ENCODE results near the gene CREB3.

The CREB3 gene

DNA sequence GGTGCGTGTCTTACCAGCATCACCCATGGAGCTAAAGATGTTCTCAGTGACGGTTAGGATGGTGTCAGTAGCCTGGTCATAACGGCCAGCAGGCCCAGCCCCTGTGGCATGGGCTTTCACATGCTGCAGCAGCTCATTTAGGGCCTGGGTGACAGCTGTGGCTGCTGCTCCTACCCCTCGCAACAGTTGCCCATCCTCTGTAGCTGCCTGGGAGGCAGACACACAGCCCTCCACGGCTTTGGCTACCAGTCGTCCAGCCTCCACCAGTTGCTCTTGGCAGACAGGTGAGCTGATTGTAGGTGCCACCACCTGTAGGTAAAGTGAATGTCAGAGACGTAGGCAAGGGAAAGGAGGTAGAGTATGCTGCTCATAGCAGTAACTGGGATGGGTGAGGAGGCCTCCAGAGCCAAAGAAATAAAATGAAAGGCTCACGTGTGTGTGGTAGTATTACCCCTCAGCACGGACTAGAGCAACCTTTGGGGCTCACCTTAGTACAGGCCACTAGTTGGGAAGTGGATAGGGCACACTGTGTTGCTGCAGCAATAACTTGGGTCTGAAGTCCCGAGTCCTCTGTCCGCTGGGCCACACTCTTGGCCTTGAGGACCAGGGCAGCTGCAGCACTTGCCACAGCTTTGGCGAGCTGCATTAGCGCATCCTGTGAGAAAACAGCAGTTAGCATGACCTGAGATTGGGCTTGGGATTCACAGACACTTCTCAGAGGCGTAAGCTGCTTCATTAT is 15.2 kb upstream of the CREB3 start:
- H3K4me3 ChIP-seq (ENCODE audit: low read depth, low read length), result no peak overlapping the region
- TF ChIP-seq CTCF (IDR thresholded peaks at IDR 0.05; ENCODE audit: low read depth, low read length), result no peak

- no peak overlapping the region for H3K4me3 ChIP-seq (ENCODE audit: low read depth, low read length)
- no peak for TF ChIP-seq CTCF (IDR thresholded peaks at IDR 0.05; ENCODE audit: low read depth, low read length)
These were observed 13.6 kb upstream of the CREB3 start for GRCh38 chr9:35718721-35719511.

DNA sequence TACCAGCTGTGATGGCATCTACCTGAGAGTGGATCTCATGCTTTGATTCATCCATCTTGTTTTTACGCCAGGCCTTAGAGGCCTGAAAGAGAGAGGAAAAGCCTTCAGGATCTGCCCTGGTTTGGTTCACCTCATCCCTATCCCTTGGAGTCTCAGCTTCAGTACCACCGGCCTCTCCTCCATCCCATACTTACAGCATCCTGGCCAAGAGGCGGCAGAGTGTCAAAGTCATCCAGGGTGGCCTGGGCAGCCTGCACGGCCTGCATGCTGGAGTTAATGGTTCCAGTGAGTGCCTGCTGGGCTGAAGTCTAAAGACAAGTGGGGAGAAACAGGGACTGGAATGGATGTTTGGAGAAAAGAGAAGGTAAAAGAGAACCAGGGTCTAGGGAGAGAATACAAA is 12.9 kb upstream of the CREB3 start:
- no peak overlapping the region for H3K4me3 ChIP-seq (ENCODE audit: low read depth, low read length)
- no peak for TF ChIP-seq CTCF (IDR thresholded peaks at IDR 0.05; ENCODE audit: low read depth, low read length)

DNA sequence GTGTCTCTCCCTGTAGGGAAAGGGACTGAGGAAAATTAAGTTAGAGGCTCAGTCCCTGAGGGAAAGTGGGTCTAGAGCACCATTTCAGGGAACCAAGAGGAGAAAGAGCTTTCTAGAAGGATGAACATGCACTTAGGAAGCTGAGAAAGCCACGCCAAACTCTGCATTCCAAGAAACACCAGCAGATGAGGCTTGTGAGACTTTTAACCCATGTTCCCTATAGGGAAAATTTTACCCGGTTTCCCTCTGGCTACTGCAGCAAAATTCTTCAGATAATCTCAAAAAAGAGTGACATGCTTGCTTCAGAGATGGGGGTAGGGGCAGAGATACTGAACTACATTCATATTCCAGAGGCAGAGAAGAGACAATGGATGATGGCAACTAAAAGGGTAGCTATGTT is 9.0 kb upstream of the CREB3 start:
- TF ChIP-seq CTCF (IDR thresholded peaks at IDR 0.05; ENCODE audit: low read depth, low read length), result no peak
- H3K4me3 ChIP-seq (ENCODE audit: low read depth, low read length), result no peak overlapping the region

- TF ChIP-seq CTCF (IDR thresholded peaks at IDR 0.05; ENCODE audit: low read depth, low read length), result no peak
- no peak overlapping the region for H3K4me3 ChIP-seq (ENCODE audit: low read depth, low read length)
These were observed 8.6 kb upstream of the CREB3 start for GRCh38 chr9:35723908-35724307.

- no peak overlapping the region for H3K4me3 ChIP-seq (ENCODE audit: low read depth, low read length)
- TF ChIP-seq CTCF (IDR thresholded peaks at IDR 0.05; ENCODE audit: low read depth, low read length), result no peak
These were observed 7.1 kb upstream of the CREB3 start for GRCh38 chr9:35725362-35725761.

- peak overlapping the region; percentile 86 for H3K4me3 ChIP-seq (ENCODE audit: low read depth, low read length)
These were observed 5.5 kb upstream of the CREB3 start for GRCh38 chr9:35726931-35727330.

More at GRCh38 chr9:35726931-35727330, 5.5 kb upstream of the CREB3 start:
- peak; percentile 12; the same call in 1 of the 2 replicates for TF ChIP-seq CTCF (IDR thresholded peaks at IDR 0.05; ENCODE audit: low read depth, low read length)
